Neural progenitor cell (in vitro differentiated cells): ENCODE measurements around the gene BRAT1. TPM values are rescaled to one million over a fixed set of nuclear protein-coding genes. Genes with fewer than 3 reads are reported as not detected.

ENCODE experiments used
- DNase-seq: peaks from one replicate; pipeline ENCODE4 v3.0.0-alpha.2; 2016; ENCODE audit warnings: low spot score
- H2AFZ ChIP-seq: fragments of 200-600 bp; sonication (generic); replicated peaks from 2 replicates; pipeline ENCODE4 v1.6.1; 2016; ENCODE audit warnings: antibody characterized with exemption
- H3F3A ChIP-seq: fragments of 200-600 bp; sonication (generic); 2 replicates; pipeline ENCODE4 v1.6.1; 2016; ENCODE audit warnings: antibody characterized with exemption, low read depth
- H3K27ac ChIP-seq: fragments of 200-600 bp; sonication (generic); 2 replicates; pipeline ENCODE4 v1.5.1; 2016; ENCODE audit warnings: mild to moderate bottlenecking
- H3K27me3 ChIP-seq: fragments of 200-600 bp; sonication (generic); 2 replicates; pipeline ENCODE4 v1.6.1; 2016; ENCODE audit warnings: mild to moderate bottlenecking, moderate library complexity
- H3K36me3 ChIP-seq: fragments of 200-600 bp; sonication (generic); 2 replicates; pipeline ENCODE4 v1.5.1; 2016
- H3K4me1 ChIP-seq: fragments of 200-600 bp; sonication (generic); 2 replicates; pipeline ENCODE4 v1.6.1; 2016; ENCODE audit warnings: mixed run types
- H3K4me2 ChIP-seq: fragments of 200-600 bp; sonication (generic); 2 replicates; pipeline ENCODE4 v1.6.1; 2016
- H3K4me3 ChIP-seq: fragments of 200-600 bp; sonication (generic); 2 replicates; pipeline ENCODE4 v1.5.1; 2016
- H3K79me2 ChIP-seq: fragments of 200-600 bp; sonication (generic); 2 replicates; pipeline ENCODE4 v1.6.1; 2016; ENCODE audit warnings: low read depth
- H3K9ac ChIP-seq: fragments of 200-600 bp; sonication (generic); 2 replicates; pipeline ENCODE4 v1.6.1; 2016
- H3K9me3 ChIP-seq: fragments of 200-600 bp; sonication (generic); 2 replicates; pipeline ENCODE4 v1.5.1; 2016; ENCODE audit warnings: low read depth
- H4K20me1 ChIP-seq: fragments of 200-600 bp; sonication (generic); 2 replicates; pipeline ENCODE4 v1.6.1; 2016; ENCODE audit warnings: low read depth
- H3K27ac Mint-ChIP-seq: 3 replicates; pipeline ENCODE4 v1.8.0; 2021; ENCODE audit warnings: mixed read lengths
- H3K27me3 Mint-ChIP-seq: 2 replicates; pipeline ENCODE4 v1.8.0; 2022; ENCODE audit warnings: low read depth, mild to moderate bottlenecking, inconsistent platforms, moderate library complexity, mixed read lengths; ENCODE audit not compliant: insufficient read depth
- H3K36me3 Mint-ChIP-seq: 3 replicates; pipeline ENCODE4 v1.8.0; 2021; ENCODE audit warnings: mixed read lengths
- H3K4me1 Mint-ChIP-seq: 3 replicates; pipeline ENCODE4 v1.8.0; 2021; ENCODE audit warnings: mixed read lengths
- H3K4me3 Mint-ChIP-seq: 3 replicates; pipeline ENCODE4 v1.8.0; 2021; ENCODE audit warnings: mild to moderate bottlenecking, moderate library complexity, mixed read lengths
- H3K9me3 Mint-ChIP-seq: 3 replicates; pipeline ENCODE4 v1.8.0; 2020; ENCODE audit warnings: mixed read lengths
- CTCF ChIP-seq: fragments of 200-600 bp; sonication (generic); IDR thresholded peaks from 2 replicates; pipeline ENCODE4 v1.5.1; 2017; ENCODE audit warnings: antibody characterized with exemption, mild to moderate bottlenecking
- EZH2 ChIP-seq: fragments of 200-600 bp; sonication (generic); IDR thresholded peaks from 2 replicates; pipeline ENCODE4 v1.6.1; 2017; ENCODE audit warnings: antibody characterized with exemption, mild to moderate bottlenecking, moderate library complexity
- EZH2phosphoT487 ChIP-seq: fragments of 200-600 bp; sonication (generic); IDR thresholded peaks from 2 replicates; pipeline ENCODE4 v1.6.1; 2017; ENCODE audit warnings: antibody characterized with exemption
- total RNA-seq: library from RNA; depleted of rRNA; stranded (reverse); fragments of >200 nt; gene quantifications from 2 replicates; pipeline ENCODE4 v1.2.3, GENCODE V29; 2015; ENCODE audit warnings: low replicate concordance

Gene BRAT1
- total RNA-seq, 1 donor from 2014 or later, result 9.3 TPM

GRCh38 chr7:2493205-2494164, 61.8 kb downstream of the BRAT1 start:
- H3K4me3 ChIP-seq, result no peak overlapping the region
- H3K27me3 Mint-ChIP-seq, result peaks cover 22% of the 10 kb centered on the region
- H3K27ac Mint-ChIP-seq, result peak overlapping the region; percentile 73
- H3K4me2 ChIP-seq, result no peak overlapping the region
- DNase-seq, result no peak
- H3K4me1 ChIP-seq, result peaks cover 51% of the 10 kb centered on the region
- H3K9me3 Mint-ChIP-seq, result peaks cover 3% of the 10 kb centered on the region
- H3K27me3 ChIP-seq, result no peaks in the 10 kb centered on the region
- H2AFZ ChIP-seq, result no peak overlapping the region
- no peaks in the 10 kb centered on the region for H3K9me3 ChIP-seq
- H3K4me3 Mint-ChIP-seq, result no peak overlapping the region
- no peaks in the 10 kb centered on the region for H3K36me3 Mint-ChIP-seq
- no peaks in the 10 kb centered on the region for H4K20me1 ChIP-seq
- H3K36me3 ChIP-seq, result no peaks in the 10 kb centered on the region
- H3K9ac ChIP-seq, result no peak overlapping the region
- peaks cover 49% of the 10 kb centered on the region for H3K4me1 Mint-ChIP-seq
- TF ChIP-seq EZH2 (no peak), EZH2phosphoT487 (no peak), CTCF (no peak)
- no peak overlapping the region for H3K27ac ChIP-seq
- H3F3A ChIP-seq, result peaks cover 38% of the 10 kb centered on the region
- H3K79me2 ChIP-seq, result no peaks in the 10 kb centered on the region

GRCh38 chr7:2492038-2492437, 63.3 kb downstream of the BRAT1 start:
- Mint-ChIP-seq H3K36me3 (no peaks in the 10 kb centered on the region), H3K4me3 (peak overlapping the region; percentile 38), H3K27ac (peak overlapping the region; percentile 1), H3K4me1 (peaks cover 40% of the 10 kb centered on the region), H3K9me3 (peaks cover 3% of the 10 kb centered on the region), H3K27me3 (peaks cover 22% of the 10 kb centered on the region)
- Histone ChIP-seq H3K9ac (no peak overlapping the region), H3K4me1 (peaks cover 36% of the 10 kb centered on the region), H3K4me3 (no peak overlapping the region), H2AFZ (no peak overlapping the region), H3K27ac (no peak overlapping the region), H3K27me3 (no peaks in the 10 kb centered on the region), H3K9me3 (no peaks in the 10 kb centered on the region), H3F3A (peaks cover 24% of the 10 kb centered on the region), H3K79me2 (no peaks in the 10 kb centered on the region), H3K4me2 (no peak overlapping the region), H3K36me3 (no peaks in the 10 kb centered on the region), H4K20me1 (no peaks in the 10 kb centered on the region)
- TF ChIP-seq EZH2phosphoT487, result no peak
- TF ChIP-seq CTCF, result no peak
- no peak for TF ChIP-seq EZH2
- DNase-seq, result no peak

- no peaks in the 10 kb centered on the region for H3K9me3 ChIP-seq
- H3K27me3 ChIP-seq, result no peaks in the 10 kb centered on the region
- no peak overlapping the region for H3K9ac ChIP-seq
- TF ChIP-seq EZH2phosphoT487, result no peak
- no peak for TF ChIP-seq EZH2
- TF ChIP-seq CTCF, result no peak
- no peaks in the 10 kb centered on the region for H3K36me3 Mint-ChIP-seq
- H3K27ac ChIP-seq, result no peak overlapping the region
- H3K4me1 ChIP-seq, result peaks cover 20% of the 10 kb centered on the region
- no peak overlapping the region for H3K4me3 ChIP-seq
- DNase-seq, result no peak
- H3K27me3 Mint-ChIP-seq, result peaks cover 14% of the 10 kb centered on the region
- H3K79me2 ChIP-seq, result no peaks in the 10 kb centered on the region
- H3K9me3 Mint-ChIP-seq, result peaks cover 3% of the 10 kb centered on the region
- H3K27ac Mint-ChIP-seq, result no peak overlapping the region
- no peaks in the 10 kb centered on the region for H3K36me3 ChIP-seq
- H3K4me1 Mint-ChIP-seq, result peaks cover 26% of the 10 kb centered on the region
- no peak overlapping the region for H3K4me2 ChIP-seq
- no peaks in the 10 kb centered on the region for H4K20me1 ChIP-seq
- peaks cover 7% of the 10 kb centered on the region for H3F3A ChIP-seq
- no peak overlapping the region for H2AFZ ChIP-seq
- H3K4me3 Mint-ChIP-seq, result no peak overlapping the region
Measured at GRCh38 chr7:2490181-2490651, 65.1 kb downstream of the BRAT1 start.
